Common myeloid progenitor, CD34-positive (primary cell): ENCODE data around the gene RYR2.

Experiments used
- CTCF ChIA-PET: fragments of 350-600 bp; sonication (Branson Sonifier 250); formaldehyde crosslinking; loops from one replicate; lab custom pipeline; 2021; ENCODE audit warnings: antibody characterized with exemption; lab: Charles Lee
- POLR2A ChIA-PET: fragments of 350-600 bp; sonication (Branson Sonifier 250); formaldehyde crosslinking; loops from one replicate; lab custom pipeline; 2021; ENCODE audit warnings: antibody characterized with exemption; lab: Charles Lee
- DNase-seq, 3 donors: peaks; one replicate each; pipeline versions ENCODE4 v3.0.0 to v3.0.0-alpha.2; 2013
- H3K27ac ChIP-seq, 2 experiments: 1 replicate in 1 of 2; 2 replicates in 1 of 2; pipeline ENCODE4 v1.7.0; 2013; ENCODE audit warnings: inconsistent platforms in 2 of 2, low read length in 2 of 2, mild to moderate bottlenecking in 2 of 2, low read depth in 1 of 2, moderate library complexity in 1 of 2; ENCODE audit not compliant: severe bottlenecking in 2 of 2, insufficient read depth in 1 of 2, poor library complexity in 1 of 2
- H3K27me3 ChIP-seq, 5 experiments: replicated peaks in 2 of 5; 1 replicate in 3 of 5; 2 replicates in 2 of 5; pipeline versions ENCODE4 v1.6.1 to v1.7.0; 2013; ENCODE audit warnings: low read length in 4 of 5, mild to moderate bottlenecking in 2 of 5, moderate library complexity in 2 of 5, inconsistent platforms in 1 of 5; ENCODE audit not compliant: insufficient read depth in 5 of 5, control insufficient read depth in 4 of 5
- H3K36me3 ChIP-seq, 4 experiments: 1 replicate in 2 of 4; 2 replicates in 2 of 4; pipeline versions ENCODE4 v1.6.1 to v1.7.0; 2013; ENCODE audit warnings: low read length in 3 of 4, control low read depth in 1 of 4, mild to moderate bottlenecking in 1 of 4; ENCODE audit not compliant: control insufficient read depth in 4 of 4, insufficient read depth in 4 of 4
- H3K4me1 ChIP-seq, 4 experiments: 1 replicate in 3 of 4; 2 replicates in 1 of 4; pipeline versions ENCODE4 v1.6.1 to v1.7.1; 2013; ENCODE audit warnings: low read length in 3 of 4, mild to moderate bottlenecking in 3 of 4, control low read depth in 1 of 4, inconsistent platforms in 1 of 4, moderate library complexity in 1 of 4; ENCODE audit not compliant: control insufficient read depth in 4 of 4, insufficient read depth in 4 of 4; ENCODE audit errors: control extremely low read depth in 1 of 4
- H3K4me3 ChIP-seq, 7 experiments: 1 replicate in 4 of 7; 2 replicates in 3 of 7; pipeline versions ENCODE4 v1.5.1 to v1.7.0; 2013; ENCODE audit warnings: mild to moderate bottlenecking in 7 of 7, low read length in 6 of 7, moderate library complexity in 6 of 7, inconsistent platforms in 2 of 7, low read depth in 2 of 7, control low read depth in 1 of 7; ENCODE audit not compliant: insufficient read depth in 4 of 7, control insufficient read depth in 1 of 7; ENCODE audit errors: extremely low read depth in 1 of 7
- H3K9me3 ChIP-seq, 5 experiments: 1 replicate in 4 of 5; 2 replicates in 1 of 5; pipeline versions ENCODE4 v1.6.1 to v1.7.1; 2013; ENCODE audit warnings: low read length in 4 of 5, mild to moderate bottlenecking in 2 of 5, inconsistent platforms in 1 of 5, low read depth in 1 of 5, moderate library complexity in 1 of 5; ENCODE audit not compliant: control insufficient read depth in 4 of 5, insufficient read depth in 2 of 5; ENCODE audit errors: control extremely low read depth in 1 of 5
- WGBS: methylation state at CpG from one replicate; pipeline ENCODE4 v1.1.5; 2013; ENCODE audit not compliant: insufficient coverage; 5-methylcytosine and 5-hydroxymethylcytosine counted together

Gene RYR2

GRCh38 chr1:237228421-237228820, 186.4 kb downstream of the RYR2 start:
- CTCF ChIA-PET: no interaction called here
- 100% methylated on average over 1 of the region's 3 CpGs for WGBS

GRCh38 chr1:237229333-237229732, 187.3 kb downstream of the RYR2 start:
- Histone ChIP-seq H3K9me3 (no peaks in the 10 kb centered on the region), H3K36me3 (no peaks in the 10 kb centered on the region), H3K4me1 (no peaks in the 10 kb centered on the region), H3K27ac (no peak overlapping the region), H3K27me3 (no peaks in the 10 kb centered on the region), H3K4me3 (no peak overlapping the region)
- POLR2A ChIA-PET: no interaction called here
- no peak for DNase-seq
- CTCF ChIA-PET: no interaction called here
- 94% methylated on average over 5 of the region's 6 CpGs for WGBS

More at GRCh38 chr1:237228421-237228820, 186.4 kb downstream of the RYR2 start:
- no peak for DNase-seq
- Histone ChIP-seq H3K27ac (no peak overlapping the region), H3K4me3 (no peak overlapping the region), H3K4me1 (no peaks in the 10 kb centered on the region), H3K36me3 (no peaks in the 10 kb centered on the region), H3K9me3 (no peaks in the 10 kb centered on the region), H3K27me3 (no peaks in the 10 kb centered on the region)
- POLR2A ChIA-PET: no interaction called here

- Histone ChIP-seq H3K27ac (no peak overlapping the region), H3K36me3 (no peaks in the 10 kb centered on the region), H3K27me3 (no peaks in the 10 kb centered on the region), H3K4me3 (no peak overlapping the region), H3K9me3 (no peaks in the 10 kb centered on the region), H3K4me1 (no peaks in the 10 kb centered on the region)
- no peak for DNase-seq
- ChIA-PET POLR2A (no interaction called here), CTCF (no interaction called here)
- 82% methylated on average over 2 of the region's 4 CpGs for WGBS
Observed at GRCh38 chr1:237232501-237232900, 190.5 kb downstream of the RYR2 start.

DNA sequence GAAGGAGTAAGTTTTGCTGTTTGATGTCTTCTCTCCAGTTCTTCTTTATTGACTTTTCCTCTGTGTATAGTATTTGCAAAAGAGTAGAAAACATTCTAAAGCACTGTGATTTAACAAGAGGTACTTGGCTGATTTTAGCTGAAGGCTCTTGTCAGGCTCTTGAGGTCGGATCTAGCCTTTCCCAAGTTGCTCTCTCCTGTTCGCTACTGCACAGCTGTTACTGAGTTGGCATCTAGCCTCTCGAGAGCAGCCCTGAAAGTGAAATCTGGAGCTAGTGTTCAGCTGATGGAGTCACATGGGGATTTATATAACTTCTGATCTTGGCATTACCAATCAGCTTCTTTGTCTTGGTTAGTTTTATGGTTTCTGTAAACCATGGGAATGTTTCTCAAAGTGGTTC, 193.1 kb downstream of the RYR2 start:
- Histone ChIP-seq H3K4me1 (no peaks in the 10 kb centered on the region), H3K4me3 (no peak overlapping the region), H3K36me3 (no peaks in the 10 kb centered on the region), H3K9me3 (no peaks in the 10 kb centered on the region), H3K27ac (no peak overlapping the region), H3K27me3 (no peaks in the 10 kb centered on the region)
- 78% methylated on average over 3 of the region's 3 CpGs for WGBS
- POLR2A ChIA-PET: no interaction called here
- CTCF ChIA-PET: no interaction called here
- DNase-seq: no peak

GRCh38 chr1:237237721-237238120, 195.7 kb downstream of the RYR2 start:
- Histone ChIP-seq H3K4me3 (no peak overlapping the region), H3K27me3 (no peaks in the 10 kb centered on the region), H3K9me3 (no peaks in the 10 kb centered on the region), H3K27ac (no peak overlapping the region), H3K4me1 (no peaks in the 10 kb centered on the region), H3K36me3 (no peaks in the 10 kb centered on the region)
- no peak for DNase-seq
- ChIA-PET CTCF (no interaction called here), POLR2A (no interaction called here)
- WGBS: 77% methylated on average over 2 of the region's 3 CpGs

DNA sequence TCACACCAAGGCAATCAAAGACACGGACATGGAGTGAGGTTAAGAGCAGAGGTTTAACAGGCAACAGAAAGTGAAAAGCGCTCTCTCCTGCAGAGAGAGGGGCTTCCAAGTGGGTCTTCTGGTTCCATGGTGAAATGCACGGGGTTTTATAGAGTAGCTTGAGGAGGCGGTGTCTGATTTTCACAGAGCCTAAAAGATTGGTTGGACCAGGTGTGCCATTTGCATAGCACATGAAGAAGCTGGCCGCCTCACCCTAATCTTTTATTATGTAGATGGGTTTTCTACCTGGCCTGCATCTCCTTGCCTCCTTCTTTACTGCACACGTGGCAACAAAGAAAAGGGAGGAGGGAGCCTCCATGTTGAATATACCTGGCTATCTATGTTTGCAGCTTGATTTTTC, 197.3 kb downstream of the RYR2 start:
- H3K9me3 ChIP-seq: no peaks in the 10 kb centered on the region
- ChIA-PET POLR2A (no interaction called here), CTCF (no interaction called here)
- H3K4me1 ChIP-seq: no peaks in the 10 kb centered on the region
- DNase-seq: no peak
- no peak overlapping the region for H3K27ac ChIP-seq
- no peaks in the 10 kb centered on the region for H3K27me3 ChIP-seq
- no peaks in the 10 kb centered on the region for H3K36me3 ChIP-seq
- no peak overlapping the region for H3K4me3 ChIP-seq
- 71% methylated on average over 4 of the region's 6 CpGs for WGBS

- CTCF ChIA-PET: no interaction called here
- H3K36me3 ChIP-seq: no peaks in the 10 kb centered on the region
- no peak overlapping the region for H3K27ac ChIP-seq
- H3K4me3 ChIP-seq: no peak overlapping the region
- no peaks in the 10 kb centered on the region for H3K9me3 ChIP-seq
- no peaks in the 10 kb centered on the region for H3K27me3 ChIP-seq
- POLR2A ChIA-PET: no interaction called here
- DNase-seq: no peak
- 100% methylated on average over 1 of the region's 3 CpGs for WGBS
- H3K4me1 ChIP-seq: no peaks in the 10 kb centered on the region
Observed at GRCh38 chr1:237241038-237241437, 199.1 kb downstream of the RYR2 start.
